RPMI7951 (cell line): ENCODE results near the gene CCDC33. TPM values are rescaled to one million over a fixed set of nuclear protein-coding genes. Genes with fewer than 3 reads are reported as not detected.

ENCODE experiments used
- DNase-seq: peaks from one replicate; pipeline ENCODE4 v3.0.0-alpha.2; 2012; ENCODE audit warnings: low read depth
- total RNA-seq: library from RNA; depleted of rRNA; stranded (reverse); fragments of >200 nt; shearing (Covaris generic); gene quantifications from 2 replicates; pipeline ENCODE4 v1.2.3, GENCODE V29; 2014

The CCDC33 gene
- total RNA-seq, 1 experiment from 2014 or later: 1.1 TPM

DNA sequence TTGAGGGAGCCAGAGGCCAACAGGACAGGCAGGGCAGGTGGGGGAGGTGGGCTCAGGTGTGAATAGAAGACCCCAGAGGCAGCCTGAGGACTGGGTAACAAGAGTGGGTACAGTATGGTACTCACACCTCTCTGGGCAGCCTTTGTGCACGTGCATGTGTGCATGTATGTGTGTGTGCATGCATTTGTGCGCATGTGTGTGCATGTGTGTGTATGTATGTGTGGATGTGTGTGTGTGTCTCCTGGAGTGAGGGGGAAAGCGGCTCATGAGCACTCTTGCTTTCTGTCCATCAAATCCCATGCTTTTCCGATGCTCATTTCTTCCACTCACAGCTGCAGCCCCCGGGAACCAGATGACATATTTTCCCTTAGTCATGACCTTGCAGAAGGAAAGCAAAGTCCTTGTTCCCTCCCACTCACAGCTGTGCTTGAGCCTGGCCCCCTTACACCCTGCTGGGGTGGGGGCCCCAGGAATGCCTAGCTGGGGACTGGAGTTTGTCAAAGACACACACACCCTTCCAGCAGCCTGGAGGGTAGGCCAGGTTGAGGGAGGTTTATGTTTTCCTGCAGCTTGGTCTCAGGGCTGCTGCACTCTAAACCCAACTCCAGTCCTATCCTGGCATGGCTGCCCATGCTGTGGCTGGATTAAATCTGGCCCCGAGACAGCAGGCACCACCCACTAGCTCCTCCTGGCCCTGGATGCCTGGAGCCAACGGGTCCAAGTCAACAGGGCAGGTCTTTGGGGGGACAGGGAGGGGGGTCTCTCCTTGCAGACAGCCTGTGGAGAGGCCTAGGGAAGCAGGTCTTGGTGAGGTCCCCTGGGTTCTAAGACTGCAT, 22.5 kb downstream of the CCDC33 start:
- no peak for DNase-seq

DNA sequence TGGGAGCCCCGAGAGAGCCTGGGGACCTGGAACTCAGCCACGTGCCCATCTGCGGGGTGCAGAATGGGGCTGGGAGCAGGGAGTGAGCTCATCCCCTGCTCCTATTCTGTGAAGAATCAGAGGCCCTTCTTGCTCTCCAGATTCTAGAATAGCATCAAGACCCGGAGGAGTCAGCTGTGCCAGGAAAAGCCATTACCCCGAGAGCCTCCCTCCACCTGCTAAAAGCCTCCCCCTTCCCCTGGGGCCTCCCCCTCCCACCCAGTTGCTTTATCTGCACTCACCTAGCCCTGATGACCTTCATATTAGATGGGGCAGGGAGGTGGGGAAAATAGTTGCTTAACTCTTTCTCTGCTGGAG, 23.1 kb downstream of the CCDC33 start:
- no peak for DNase-seq

DNA sequence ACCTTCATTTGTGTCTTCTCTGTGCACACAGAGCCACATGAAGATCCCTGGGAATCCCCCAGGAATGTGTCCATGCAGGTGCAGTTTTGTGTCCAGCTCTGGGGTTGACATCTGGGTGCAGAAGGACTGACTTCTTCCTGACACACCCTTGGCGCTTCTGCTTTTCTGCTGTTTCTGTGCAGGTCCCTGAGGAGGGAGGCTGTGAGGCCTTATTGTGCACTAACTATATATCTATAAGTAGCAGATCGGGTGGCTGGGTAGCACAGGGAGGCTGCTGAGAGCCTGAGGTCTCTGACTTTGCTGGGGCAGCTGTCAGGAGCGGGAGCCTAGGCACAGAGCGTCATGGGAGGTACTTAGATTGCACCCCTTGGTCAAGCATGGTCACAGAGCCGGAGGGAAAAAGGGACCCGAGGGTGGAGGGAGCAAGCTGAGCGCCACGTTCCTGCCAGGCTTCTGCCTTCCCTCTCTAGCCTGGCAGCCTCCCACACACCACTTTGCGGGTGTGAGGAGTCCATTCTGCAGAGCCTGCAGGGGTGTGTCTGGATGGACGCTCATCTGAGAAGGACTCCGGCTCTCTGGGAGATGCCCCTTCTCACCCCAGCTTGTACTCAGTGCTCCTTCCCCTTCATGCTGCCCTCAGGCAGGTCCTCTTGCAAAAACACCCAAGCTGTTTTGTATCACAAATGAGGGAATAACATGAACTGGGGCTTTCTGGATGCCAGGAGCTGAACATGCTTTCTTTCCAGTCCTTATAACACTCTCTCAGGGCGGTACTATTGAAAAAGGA, 23.9 kb downstream of the CCDC33 start:
- DNase-seq: no peak

DNA sequence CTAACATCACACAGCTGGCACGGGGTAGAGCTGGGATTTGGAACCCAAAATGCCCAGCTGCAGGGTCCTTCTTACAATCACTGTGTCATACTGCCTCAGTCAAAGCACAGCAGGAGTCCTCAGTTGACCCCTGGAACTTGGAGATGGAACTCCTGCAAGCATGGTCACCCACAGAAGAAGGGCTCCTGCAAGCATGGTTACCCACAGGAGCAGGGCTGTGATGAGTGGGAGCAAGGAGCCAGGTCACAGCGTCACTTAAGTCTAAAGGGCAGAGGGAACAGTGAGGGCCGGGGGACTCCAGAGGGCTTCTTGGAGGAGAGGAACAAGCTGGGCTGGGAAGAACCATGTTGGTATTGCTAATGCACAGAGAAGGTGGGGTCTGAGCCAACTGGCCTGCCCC, 24.9 kb downstream of the CCDC33 start:
- DNase-seq: no peak

DNA sequence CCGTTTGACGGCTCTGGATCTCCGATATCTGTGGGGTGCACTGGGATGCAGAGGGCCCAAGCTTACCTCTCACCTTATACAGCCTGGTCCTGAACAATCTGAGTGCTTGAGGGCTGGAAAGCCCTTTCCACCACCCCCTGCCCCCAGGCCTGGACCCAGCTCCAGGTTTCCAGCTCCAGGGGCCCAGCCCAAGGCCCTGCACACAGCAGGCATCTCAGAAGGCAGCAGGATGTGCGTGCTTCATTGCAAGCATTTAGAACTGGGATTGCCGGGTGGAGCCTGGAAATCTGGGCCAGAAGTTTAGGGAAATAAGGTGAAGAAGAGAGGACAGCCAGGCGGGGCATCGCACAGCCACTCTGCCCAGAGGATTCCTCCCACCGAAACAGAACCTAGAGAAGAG, 25.6 kb downstream of the CCDC33 start:
- no peak for DNase-seq

DNA sequence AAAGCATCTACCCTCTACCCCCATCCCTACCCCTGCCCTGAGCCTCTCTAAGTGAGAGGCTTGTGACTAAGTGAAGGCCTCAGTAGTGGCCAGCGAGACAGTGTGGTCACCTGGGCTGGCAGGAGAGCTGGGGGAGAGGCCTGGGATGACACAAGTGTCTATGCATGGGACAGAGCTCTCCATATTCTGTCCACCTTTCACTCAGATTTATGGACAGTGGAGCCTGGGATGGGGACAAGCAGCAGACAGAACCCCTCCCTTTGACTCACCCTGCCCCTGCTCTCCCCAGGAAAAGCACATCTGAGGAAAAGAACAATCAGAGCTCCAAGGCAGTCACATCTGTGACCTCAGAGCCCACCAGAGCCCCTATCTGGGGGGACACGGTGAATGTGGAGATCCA, 26.0 kb downstream of the CCDC33 start:
- DNase-seq: no peak

DNA sequence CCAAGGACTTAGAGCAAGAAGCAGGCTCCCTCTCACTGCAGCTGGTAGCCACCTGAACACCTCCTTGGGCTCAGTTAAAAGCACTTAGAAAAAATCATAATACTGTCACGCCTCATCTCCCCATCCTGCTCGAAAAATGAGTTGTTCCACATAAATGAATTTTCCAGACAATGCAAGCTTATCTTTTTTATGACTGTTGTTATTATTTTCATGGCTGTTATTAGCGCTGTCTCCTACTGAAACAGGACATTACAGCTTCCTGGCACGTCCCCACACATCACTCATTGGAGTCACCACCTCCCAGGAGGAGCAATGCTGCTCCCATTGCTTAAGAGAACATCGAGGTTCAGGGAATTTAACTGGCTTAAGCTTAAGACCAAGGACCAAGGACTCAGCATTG, 26.5 kb downstream of the CCDC33 start:
- DNase-seq: no peak

DNA sequence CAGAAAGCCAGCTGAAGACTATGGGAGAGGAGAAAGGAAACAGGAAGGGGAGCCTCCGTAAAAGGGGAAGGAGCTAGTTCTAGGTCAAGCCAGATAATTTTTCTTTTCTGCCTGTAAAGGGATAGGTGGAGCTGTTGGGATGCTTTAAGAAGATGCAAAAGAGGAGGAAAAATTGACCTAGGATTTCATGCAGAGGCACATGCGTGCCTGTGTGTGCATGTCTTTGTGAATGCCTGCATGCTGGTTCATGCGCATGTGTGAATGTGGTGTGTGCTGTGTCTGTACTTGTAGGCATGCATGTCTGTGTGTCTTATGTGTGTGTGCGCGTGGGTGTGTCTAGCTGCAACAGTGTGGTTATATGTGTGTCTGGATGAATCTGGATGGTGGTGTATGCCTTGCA, 27.3 kb downstream of the CCDC33 start:
- no peak for DNase-seq

DNA sequence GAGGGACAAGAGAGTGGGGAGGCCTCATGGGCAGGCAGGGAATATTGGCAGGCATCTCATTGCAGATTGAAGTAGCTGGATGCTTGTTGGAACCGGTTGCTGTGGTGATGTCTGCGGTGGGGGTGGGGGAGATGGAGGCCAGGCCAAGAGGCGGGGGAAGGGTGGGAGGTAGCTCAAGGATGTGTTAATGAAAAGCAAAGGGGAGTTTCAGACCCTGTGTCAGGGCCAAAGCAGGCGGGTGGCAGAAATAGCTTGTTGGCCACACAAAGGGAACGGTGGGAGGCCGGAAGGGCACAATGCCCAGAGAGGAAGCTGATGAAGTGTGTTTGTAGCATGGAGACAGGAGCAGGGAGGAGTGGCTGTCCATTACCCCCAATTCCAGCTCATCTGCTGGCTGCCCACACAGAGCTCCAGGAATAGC, 28.0 kb downstream of the CCDC33 start:
- no peak for DNase-seq

DNA sequence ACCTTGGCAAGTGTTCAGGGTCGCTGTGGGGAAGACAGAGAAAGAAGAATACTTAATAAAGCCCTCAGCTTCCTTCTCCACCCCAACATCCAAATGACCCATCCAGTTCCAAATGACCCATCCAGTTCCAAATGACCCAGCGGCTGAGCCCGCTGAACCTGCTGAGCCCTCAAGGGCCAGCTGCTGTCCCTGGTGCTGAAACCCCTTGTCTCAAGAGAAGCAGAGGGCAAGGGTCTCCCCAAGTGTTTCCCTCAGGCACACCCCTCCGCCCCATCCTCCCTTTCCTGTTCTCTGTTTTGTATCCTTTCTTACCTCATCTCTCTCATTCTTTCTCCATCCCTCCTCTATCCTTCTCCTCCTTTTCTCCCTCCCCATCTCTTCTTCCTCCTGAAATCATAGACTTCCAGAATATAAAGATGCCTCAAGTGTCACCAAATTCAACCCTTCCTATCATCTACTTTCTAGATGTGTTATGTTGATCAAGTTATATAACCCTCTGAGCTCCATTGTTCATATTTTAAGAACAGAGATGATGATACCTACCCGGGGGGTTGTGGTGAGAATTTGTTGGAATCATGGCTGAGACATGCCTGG, 29.0 kb downstream of the CCDC33 start:
- DNase-seq: peak; percentile 44

DNA sequence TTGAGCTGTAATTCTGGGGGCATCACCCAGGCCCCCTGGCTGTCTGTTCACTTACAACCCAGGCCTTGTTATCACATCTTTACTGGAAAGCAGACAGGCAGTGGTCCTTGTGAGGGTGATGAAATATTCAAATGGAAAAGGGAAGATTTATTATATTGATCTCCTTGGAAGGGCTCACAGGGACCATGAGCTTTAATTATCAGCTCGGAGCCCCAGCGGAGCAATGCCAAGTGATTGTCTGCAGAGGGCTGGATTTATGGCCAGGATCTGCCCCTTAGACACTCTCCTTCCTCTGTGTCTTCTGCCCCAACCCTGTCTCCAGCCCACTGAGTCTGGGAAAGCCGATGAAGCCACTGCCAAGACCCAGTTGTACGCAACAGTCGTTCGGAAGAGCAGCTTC, 31.9 kb downstream of the CCDC33 start:
- DNase-seq: no peak

DNA sequence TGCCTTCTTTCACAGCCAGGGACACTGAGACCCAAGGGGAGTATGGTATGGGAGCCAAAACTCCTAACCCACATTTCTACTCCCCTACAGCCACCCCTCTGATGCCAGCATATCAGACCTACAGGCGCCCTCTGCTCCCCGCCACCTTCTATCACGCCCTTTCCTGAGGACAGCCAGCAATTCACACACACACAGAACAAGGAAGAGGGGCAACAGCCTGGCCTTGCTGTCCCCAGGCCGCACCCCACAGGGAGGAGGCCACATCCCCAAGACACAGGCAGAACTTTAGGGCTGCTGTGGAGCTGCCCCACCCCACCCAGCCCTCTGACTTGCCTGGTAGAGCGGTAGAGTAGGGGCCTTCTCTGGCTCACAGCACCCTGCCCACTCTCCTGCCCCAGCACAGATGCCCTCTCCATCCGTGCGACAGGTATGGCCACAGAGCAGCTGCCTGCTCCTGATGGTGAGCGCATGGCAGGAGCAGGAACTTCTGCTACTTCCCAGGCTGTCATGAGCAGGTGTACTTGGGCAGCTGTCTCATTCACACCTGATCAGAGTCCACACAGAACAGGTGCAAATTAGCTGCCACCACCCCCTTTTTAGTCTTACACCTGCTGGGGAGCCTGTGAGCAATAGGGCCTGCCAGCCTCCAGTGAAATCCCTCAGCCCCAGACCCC, 33.4 kb downstream of the CCDC33 start:
- no peak for DNase-seq

DNA sequence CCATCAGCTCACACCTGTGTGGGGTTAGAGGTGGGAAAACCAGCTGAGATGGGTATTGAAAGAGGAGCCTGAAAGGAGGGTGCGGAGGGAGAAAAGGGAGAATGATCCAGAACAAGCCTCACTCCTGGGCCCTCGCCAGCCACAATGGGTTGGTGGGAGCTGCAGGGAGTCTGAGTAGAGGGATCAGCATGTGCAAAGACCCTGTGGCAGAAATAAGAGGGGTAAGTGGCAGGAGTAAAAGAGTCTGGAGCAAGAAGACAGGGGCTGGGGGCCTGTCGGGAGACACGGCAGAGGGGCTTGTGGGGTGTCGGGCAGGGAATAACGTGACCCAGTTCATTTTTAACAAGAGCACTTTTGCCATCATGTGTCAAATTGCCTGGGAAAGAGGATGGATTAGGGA, 34.0 kb downstream of the CCDC33 start:
- no peak for DNase-seq

DNA sequence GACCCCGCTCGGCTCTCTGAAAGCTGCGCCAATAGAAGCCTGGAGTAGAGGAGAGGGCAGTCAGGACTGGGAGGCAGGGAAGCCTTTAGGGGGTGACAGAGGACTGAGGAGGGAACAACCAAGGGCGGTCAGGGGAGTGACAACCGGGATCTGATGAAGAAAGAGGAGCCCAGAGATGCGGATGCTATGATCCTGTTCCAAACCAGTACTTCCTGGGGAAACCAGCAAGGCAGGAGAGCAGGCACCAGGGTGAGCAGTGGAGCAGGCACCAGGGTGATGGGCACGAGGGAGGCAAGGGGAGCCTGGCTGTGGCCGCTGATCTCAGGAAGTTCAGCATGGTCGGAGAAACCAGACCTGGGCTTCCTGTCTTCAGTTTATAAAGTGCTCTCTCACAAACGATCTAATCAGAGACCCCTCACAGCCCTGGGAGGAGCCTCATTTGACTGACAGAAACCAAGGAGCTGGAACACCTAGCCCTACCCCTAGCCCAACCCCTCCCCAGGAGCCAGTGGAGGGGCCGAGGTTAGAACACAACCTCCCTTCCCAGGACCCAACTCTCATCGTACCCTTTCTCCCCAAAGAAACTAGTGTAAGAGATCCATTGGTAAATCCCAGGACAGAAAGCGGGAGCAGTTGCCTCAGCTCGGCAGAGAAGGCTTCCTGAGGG, 34.9 kb downstream of the CCDC33 start:
- DNase-seq: no peak

DNA sequence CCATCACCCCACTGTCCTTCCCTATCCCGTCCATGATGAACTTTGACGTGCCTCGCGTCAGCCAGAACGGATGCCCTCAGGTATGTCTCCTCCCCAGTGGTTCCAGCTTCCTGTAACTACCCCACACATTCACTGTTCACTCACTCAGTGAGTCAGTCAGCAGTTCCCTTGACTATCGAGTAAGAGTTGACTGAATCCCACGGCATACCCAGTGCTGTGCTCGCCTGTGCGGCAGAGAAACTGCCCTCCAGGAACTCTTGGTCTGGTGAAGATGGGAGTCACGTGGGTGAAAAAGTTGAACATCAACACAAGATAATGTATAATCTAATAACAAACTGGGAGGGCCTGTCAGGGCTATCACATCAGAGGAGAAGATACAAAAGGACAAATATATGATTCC, 36.7 kb downstream of the CCDC33 start:
- DNase-seq: no peak

DNA sequence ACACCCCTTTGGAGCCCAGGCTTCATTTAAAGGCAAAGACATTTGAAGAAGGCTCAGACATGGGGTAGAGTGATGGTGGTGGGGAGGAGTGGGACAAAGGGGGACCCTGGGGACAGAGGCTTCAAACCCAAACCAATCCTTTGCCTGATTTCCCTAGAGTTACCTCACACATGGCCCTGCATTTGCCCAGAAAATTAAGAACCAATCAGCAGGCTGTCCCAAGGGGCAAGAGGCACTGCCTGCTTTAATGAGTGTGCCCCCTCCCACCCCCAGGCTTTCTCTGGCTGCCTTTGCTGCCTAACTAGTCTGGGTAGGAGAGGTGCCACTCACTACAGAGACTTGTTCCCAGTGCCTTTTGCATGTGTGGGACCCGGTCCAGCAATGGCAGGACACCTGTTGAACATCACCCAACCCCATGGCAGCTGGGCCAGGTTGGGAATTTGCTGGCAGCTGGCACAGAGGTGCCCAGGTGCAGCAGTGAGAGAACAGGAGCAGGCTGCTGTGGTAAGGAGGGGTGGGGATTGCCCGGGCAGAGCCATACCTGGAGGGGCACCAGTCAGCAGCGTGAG, 38.4 kb downstream of the CCDC33 start:
- no peak for DNase-seq

DNA sequence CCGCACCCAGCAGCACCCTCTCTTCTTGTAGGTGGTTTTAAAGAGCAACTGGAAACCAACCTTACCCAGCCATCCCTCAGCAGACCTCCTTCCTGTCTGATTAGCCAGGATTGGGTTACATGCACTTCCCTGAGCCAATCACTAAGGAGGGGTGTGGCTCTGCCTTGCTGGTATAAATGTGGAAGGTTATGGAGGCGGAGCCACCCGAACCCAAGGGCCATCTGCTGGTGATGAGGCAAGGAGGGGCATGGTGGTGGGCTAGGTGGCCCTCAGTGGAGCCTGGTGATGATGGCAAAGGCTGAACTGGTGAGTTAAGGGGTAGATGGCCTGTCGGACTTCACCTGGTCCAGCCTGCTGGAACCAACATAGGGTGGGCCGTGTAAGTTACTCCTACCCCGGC, 39.8 kb downstream of the CCDC33 start:
- peak; percentile 44 for DNase-seq

DNA sequence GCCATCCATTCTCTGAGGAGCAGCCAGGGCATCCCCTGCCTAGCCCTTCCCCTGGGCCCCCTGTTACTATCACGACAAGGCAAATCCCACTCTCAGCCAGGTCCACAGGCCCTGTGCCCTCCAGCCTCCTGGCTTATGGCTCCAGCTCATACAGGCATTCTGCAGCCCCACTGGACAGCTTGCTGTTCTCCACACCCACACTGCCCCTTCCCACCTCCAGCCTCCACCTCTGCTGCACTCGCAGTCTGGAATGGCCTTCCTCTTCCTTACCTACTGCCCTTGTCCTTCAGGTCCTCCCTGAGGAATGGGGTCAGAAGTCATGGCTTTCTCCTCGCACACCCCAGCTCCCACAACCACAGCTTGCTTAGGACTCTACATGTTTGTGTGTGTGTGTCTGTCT, 40.4 kb downstream of the CCDC33 start:
- no peak for DNase-seq

DNA sequence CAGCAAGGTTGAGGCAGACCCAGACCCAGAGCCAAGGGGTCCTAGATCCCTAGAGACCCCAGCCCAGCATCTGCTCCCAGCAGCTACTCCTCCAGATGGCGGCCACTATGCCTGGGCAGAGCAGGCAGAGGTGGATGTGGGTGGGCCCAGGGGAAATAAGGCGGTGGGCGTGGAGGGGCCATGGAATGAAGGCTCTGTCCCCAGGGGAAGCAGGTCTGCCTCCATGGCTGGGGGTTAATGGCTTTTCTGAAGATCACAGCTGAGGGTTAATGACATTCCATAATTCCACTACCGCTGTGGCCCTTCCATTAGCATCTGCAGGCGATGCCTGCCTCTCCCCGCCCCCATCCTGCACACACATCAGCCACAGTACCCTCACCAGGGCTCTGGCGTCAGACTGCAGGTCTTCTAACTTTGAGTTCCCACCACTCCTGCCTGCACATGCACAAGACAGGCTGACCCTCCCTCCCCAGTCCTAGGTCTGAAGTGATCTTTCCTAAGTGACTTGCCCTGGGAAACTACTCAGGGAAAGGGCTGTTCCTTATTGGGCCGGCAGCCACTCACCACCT, 41.2 kb downstream of the CCDC33 start:
- DNase-seq: no peak

DNA sequence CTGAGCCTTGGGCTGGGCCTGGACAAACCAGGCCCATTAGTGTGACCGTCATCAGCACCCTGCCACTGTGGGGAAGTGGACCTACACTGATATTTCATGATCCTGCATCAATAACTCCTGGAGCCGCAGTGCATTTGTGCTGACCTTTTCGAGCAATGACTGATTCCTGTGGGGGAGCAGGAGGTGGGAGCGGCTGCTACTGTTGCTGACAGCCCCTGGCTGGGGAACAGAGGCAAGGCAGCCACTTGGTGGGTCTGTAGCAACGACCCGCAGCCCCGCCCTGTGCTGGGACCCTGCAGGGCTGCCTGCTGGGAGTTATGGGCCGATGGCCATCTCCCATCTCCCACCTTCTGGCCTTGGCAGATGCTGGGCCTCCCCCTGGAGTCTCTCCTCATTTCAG, 42.1 kb downstream of the CCDC33 start:
- DNase-seq: no peak
